H1 (cell line): ENCODE results near the gene PDZD4. TPM values are rescaled to one million over a fixed set of nuclear protein-coding genes. Genes with fewer than 3 reads are reported as not detected.

Experiments used
- CTCF ChIA-PET: fragments of 300-600 bp; sonication (Branson Sonifier 250); formaldehyde crosslinking; loops from one replicate; lab custom pipeline; 2021; ENCODE audit not compliant: partially characterized antibody; lab: Charles Lee
- POLR2A ChIA-PET: fragments of 300-600 bp; sonication (Branson Sonifier 250); formaldehyde crosslinking; loops from one replicate; lab custom pipeline; 2021; ENCODE audit warnings: inconsistent platforms; ENCODE audit not compliant: partially characterized antibody; lab: Charles Lee
- DNase-seq, 2 experiments: peaks; one replicate each; pipeline versions ENCODE4 v3.0.0 to v3.0.0-alpha.2; 2010 to 2022; ENCODE audit warnings: low spot score in 2 of 2, low read depth in 1 of 2, mixed read lengths in 1 of 2
- FAIRE-seq: peaks from 2 replicates; lab custom pipeline; 2011; peaks lifted over from hg19 to GRCh38; lab: Jason Lieb, UNC
- H2AFZ ChIP-seq: 2 replicates; pipeline ENCODE4 v1.8.1; 2012; ENCODE audit warnings: low read length, inconsistent platforms
- H2AK5ac ChIP-seq: 2 replicates; pipeline ENCODE4 v1.6.1; 2013; ENCODE audit warnings: low read depth, low read length
- H2BK120ac ChIP-seq: replicated peaks from 2 replicates; pipeline ENCODE3; 2013; ENCODE audit warnings: low read depth, low read length, inconsistent platforms
- H2BK12ac ChIP-seq: 2 replicates; pipeline ENCODE4 v1.6.1; 2013; ENCODE audit warnings: low read depth, low read length
- H2BK15ac ChIP-seq: 2 replicates; pipeline ENCODE4 v1.6.1; 2013; ENCODE audit warnings: low read length
- H2BK20ac ChIP-seq: 2 replicates; pipeline ENCODE4 v1.6.1; 2013; ENCODE audit warnings: low read length
- H2BK5ac ChIP-seq: 2 replicates; pipeline ENCODE4 v1.6.1; 2013; ENCODE audit warnings: low read depth, low read length
- H3K14ac ChIP-seq: 2 replicates; pipeline ENCODE4 v1.6.1; 2013; ENCODE audit warnings: inconsistent platforms; ENCODE audit not compliant: insufficient read length
- H3K18ac ChIP-seq: 2 replicates; pipeline ENCODE4 v1.6.1; 2013; ENCODE audit warnings: low read length; ENCODE audit errors: extremely low read depth
- H3K23ac ChIP-seq: 2 replicates; pipeline ENCODE4 v1.6.1; 2013; ENCODE audit warnings: inconsistent platforms; ENCODE audit not compliant: insufficient read length
- H3K23me2 ChIP-seq: 2 replicates; pipeline ENCODE4 v1.6.1; 2013; ENCODE audit warnings: low read depth, low read length
- H3K27ac ChIP-seq: 2 replicates; pipeline ENCODE4 v1.6.1; 2011; ENCODE audit warnings: low read depth, low read length, inconsistent platforms
- H3K27me3 ChIP-seq, 4 experiments: replicated peaks in 1 of 4; 1 replicate in 1 of 4; 2 replicates in 3 of 4; pipeline versions ENCODE4 v1.6.1 to v1.8.1; 2011 to 2013; ENCODE audit warnings: low read length in 3 of 4, mild to moderate bottlenecking in 3 of 4, inconsistent platforms in 2 of 4, mixed read lengths in 2 of 4, moderate library complexity in 1 of 4; ENCODE audit not compliant: control insufficient read depth in 3 of 4, insufficient read depth in 3 of 4; ENCODE audit errors: extremely low read depth in 1 of 4
- H3K36me3 ChIP-seq, 4 experiments: 2 replicates each; pipeline versions ENCODE4 v1.6.1 to v1.8.1; 2011 to 2013; ENCODE audit warnings: mild to moderate bottlenecking in 4 of 4, low read length in 3 of 4, moderate library complexity in 2 of 4, control low read depth in 1 of 4, inconsistent platforms in 1 of 4; ENCODE audit not compliant: insufficient read depth in 4 of 4, control insufficient read depth in 2 of 4
- H3K4ac ChIP-seq: replicated peaks from 2 replicates; pipeline ENCODE3; 2013; ENCODE audit warnings: low read length, low read depth, mixed read lengths, inconsistent platforms; ENCODE audit not compliant: insufficient read length
- H3K4me1 ChIP-seq, 4 experiments: replicated peaks in 1 of 4; 1 replicate in 1 of 4; 2 replicates in 3 of 4; pipeline versions ENCODE4 v1.6.1 to v1.8.1; 2011 to 2013; ENCODE audit warnings: low read length in 3 of 4, inconsistent platforms in 2 of 4, mixed read lengths in 1 of 4; ENCODE audit not compliant: insufficient read depth in 4 of 4, control insufficient read depth in 3 of 4
- H3K4me2 ChIP-seq, 2 experiments: 2 replicates each; pipeline versions ENCODE4 v1.6.1 to v1.8.1; 2011 to 2013; ENCODE audit warnings: low read depth in 2 of 2, low read length in 2 of 2, control low read depth in 1 of 2, inconsistent platforms in 1 of 2, mild to moderate bottlenecking in 1 of 2; ENCODE audit not compliant: insufficient read depth in 1 of 2
- H3K4me3 ChIP-seq, 4 experiments: fragments of 200-600, 300-600 bp in 1 of 4; sonication (generic), shearing (Covaris generic), sonication (Bioruptor Twin) in 1 of 4; 2 replicates each; pipeline versions ENCODE4 v1.5.1 to v1.8.1; 2011 to 2016; ENCODE audit warnings: low read length in 4 of 4, low read depth in 3 of 4, control low read depth in 2 of 4, inconsistent platforms in 2 of 4, mild to moderate bottlenecking in 2 of 4, mixed read lengths in 1 of 4, moderate library complexity in 1 of 4; ENCODE audit not compliant: insufficient read depth in 2 of 4; ENCODE audit errors: extremely low read depth in 1 of 4
- H3K56ac ChIP-seq: replicated peaks from 2 replicates; pipeline ENCODE3; 2013; ENCODE audit warnings: low read depth, mild to moderate bottlenecking, mixed read lengths, low read length, inconsistent platforms; ENCODE audit not compliant: insufficient read length
- H3K79me1 ChIP-seq: 2 replicates; pipeline ENCODE4 v1.6.1; 2013; ENCODE audit warnings: low read depth, low read length, control low read depth
- H3K79me2 ChIP-seq, 2 experiments: 2 replicates each; pipeline versions ENCODE4 v1.6.1 to v1.8.1; 2012 to 2013; ENCODE audit warnings: low read length in 2 of 2, mild to moderate bottlenecking in 2 of 2, inconsistent platforms in 1 of 2; ENCODE audit not compliant: insufficient read depth in 2 of 2, control insufficient read depth in 1 of 2
- H3K9ac ChIP-seq, 4 experiments: replicated peaks in 1 of 4; 1 replicate in 1 of 4; 2 replicates in 3 of 4; pipeline versions ENCODE4 v1.6.1 to v1.8.1; 2011 to 2013; ENCODE audit warnings: low read depth in 3 of 4, low read length in 3 of 4, control low read depth in 2 of 4, mild to moderate bottlenecking in 2 of 4, moderate library complexity in 2 of 4, inconsistent platforms in 1 of 4; ENCODE audit errors: extremely low read depth in 1 of 4
- H3K9me3 ChIP-seq, 2 experiments: 2 replicates each; pipeline versions ENCODE4 v1.6.1 to v1.8.1; 2012 to 2013; ENCODE audit warnings: mild to moderate bottlenecking in 2 of 2, moderate library complexity in 2 of 2, control low read depth in 1 of 2, inconsistent platforms in 1 of 2, low read depth in 1 of 2, low read length in 1 of 2, mixed read lengths in 1 of 2; ENCODE audit not compliant: insufficient read depth in 2 of 2
- H4K20me1 ChIP-seq, 2 experiments: replicated peaks in 1 of 2; 2 replicates each; pipeline versions ENCODE3 to v1.8.1; 2011 to 2013; ENCODE audit warnings: inconsistent platforms in 2 of 2, low read length in 2 of 2, mild to moderate bottlenecking in 1 of 2; ENCODE audit not compliant: insufficient read depth in 2 of 2, control insufficient read depth in 1 of 2
- H4K5ac ChIP-seq: 2 replicates; pipeline ENCODE4 v1.6.1; 2013; ENCODE audit warnings: low read length, low read depth, mixed read lengths, inconsistent platforms; ENCODE audit not compliant: insufficient read length
- H4K8ac ChIP-seq: 2 replicates; pipeline ENCODE4 v1.8.0; 2013; ENCODE audit warnings: mild to moderate bottlenecking, moderate library complexity, low read length, inconsistent platforms; ENCODE audit not compliant: insufficient read depth; ENCODE audit errors: extremely low read depth
- H4K91ac ChIP-seq: replicated peaks from 2 replicates; pipeline ENCODE3; 2013; ENCODE audit warnings: low read length, mixed read lengths, inconsistent platforms; ENCODE audit not compliant: insufficient read length
- CBX5 ChIP-seq: fragments of 300-800, 300-1000 bp; sonication (generic); IDR thresholded peaks from 2 replicates; pipeline ENCODE4 v1.7.1; 2016; ENCODE audit warnings: antibody characterized with exemption, low read length, low read depth
- MAX ChIP-seq: IDR thresholded peaks from 2 replicates; pipeline ENCODE4 v1.6.1; 2012; ENCODE audit warnings: inconsistent platforms
- SAP30 ChIP-seq: fragments of 300-600 bp; sonication (generic); IDR thresholded peaks from 2 replicates; pipeline ENCODE4 v1.7.1; 2012; ENCODE audit warnings: low read length, moderate library complexity, mild to moderate bottlenecking, inconsistent platforms; ENCODE audit not compliant: insufficient read depth, insufficient replicate concordance
- SIN3A ChIP-seq, 2 experiments: IDR thresholded peaks in 1 of 2; conservative IDR thresholded peaks in 1 of 2; 2 replicates each; pipeline ENCODE4 v1.6.1; 2011 to 2012; ENCODE audit warnings: low read length in 2 of 2, improper control_type of control experiment in 1 of 2, low read depth in 1 of 2, mild to moderate bottlenecking in 1 of 2
- WGBS, 2 experiments: shearing (Covaris generic) in 1 of 2; methylation state at CpG; one replicate each; pipeline versions ENCODE4 v1.1.6 to v1.1.7; 2013 to 2015; ENCODE audit warnings: low lambda C conversion rate in 2 of 2, mixed read lengths in 2 of 2, inconsistent platforms in 1 of 2, low coverage in 1 of 2, missing lambda C conversion rate in 1 of 2; ENCODE audit not compliant: insufficient replicate concordance in 2 of 2, insufficient coverage in 1 of 2, insufficient read length in 1 of 2; ENCODE audit errors: extremely low coverage in 1 of 2, missing lambda C conversion rate in 1 of 2; 5-methylcytosine and 5-hydroxymethylcytosine counted together
- polyA plus RNA-seq, 7 experiments: library from polyadenylated mRNA; depleted of rRNA in 3 of 7; stranded (reverse) in 5 of 7; unstranded in 2 of 7; fragments of >200 nt in 5 of 7; fragments of 200-250 nt in 2 of 7; gene quantifications; 1 replicate in 5 of 7; 2 replicates in 1 of 7; 4 replicates in 1 of 7; pipeline versions ENCODE4 v1.2.1 to v1.2.3, GENCODE V29; 2011 to 2013; ENCODE audit warnings: missing spikeins in 2 of 7, mixed read lengths in 2 of 7
- total RNA-seq: library from RNA; stranded (reverse); fragmentation: NEBNext Ultra II Directional; extraction: Animal tissue kit (Norgen Biotek cat#: 25700); gene quantifications from 2 replicates; pipeline ENCODE4 v1.2.1, GENCODE V29; 2021

Gene PDZD4
- total and polyA plus RNA-seq, 2 of the 8 experiments (the other 6 are each of a cell fraction or from before 2014, with no cell fraction given): 45.8 to 169 TPM

- FAIRE-seq: no peak
- DNase-seq: no peak
- no peak overlapping the region for H2AFZ ChIP-seq
- H4K5ac ChIP-seq: no peak overlapping the region
- H3K9ac ChIP-seq: no peak overlapping the region
- H3K9me3 ChIP-seq: no peaks in the 10 kb centered on the region
- peaks cover 8 to 83% of the 10 kb centered on the region in 2 experiments for H3K79me2 ChIP-seq
- H3K4ac ChIP-seq: no peak overlapping the region
- no peaks in the 10 kb centered on the region for H3K27me3 ChIP-seq
- no peak overlapping the region for H3K56ac ChIP-seq
- peaks cover 0 to 17% (median 7%) of the 10 kb centered on the region in 4 experiments; a peak in 4 of 7 replicates for H3K4me1 ChIP-seq
- H2BK15ac ChIP-seq: no peak overlapping the region
- H3K4me2 ChIP-seq: no peak overlapping the region; a peak in 1 of 4 replicates
- no peaks in the 10 kb centered on the region for H3K23me2 ChIP-seq
- no peak overlapping the region for H2BK120ac ChIP-seq
- H4K8ac ChIP-seq: no peak overlapping the region
- 55% methylated on average over 10 of the region's 14 CpGs; no CpG with 5 or more reads in 1 of the 2 experiments for WGBS, 2 experiments
- H2AK5ac ChIP-seq: no peak overlapping the region
- TF ChIP-seq MAX (no peak), CBX5 (no peak), SAP30 (peak; percentile 43), SIN3A (conservative IDR thresholded peaks at IDR 0.05 in 1 of 2, IDR thresholded peaks at IDR 0.05 in 1 of 2; ENCODE audit: low read depth in 1 of 2, low read length in 2 of 2) (peak in 1 of 2 experiments; percentile 62; a peak in 2 of 4 replicates)
- H3K23ac ChIP-seq: no peak overlapping the region
- H3K36me3 ChIP-seq: peaks cover 0 to 3% (median 0%) of the 10 kb centered on the region in 4 experiments; a peak in 1 of 8 replicates
- H3K27ac ChIP-seq: no peak overlapping the region
- CTCF ChIA-PET: interaction anchor here (1.0 kb wide), 1 partner anchor 42 kb away, joined by 3 read pairs; no protein-coding TSS in a partner anchor
- H3K4me3 ChIP-seq: no peak overlapping the region
- H3K14ac ChIP-seq: no peak overlapping the region
- no peak overlapping the region for H2BK12ac ChIP-seq
- H3K79me1 ChIP-seq: no peaks in the 10 kb centered on the region; the same call in 1 of the 2 replicates
- H4K91ac ChIP-seq: no peak overlapping the region
- no peak overlapping the region for H2BK20ac ChIP-seq
- H3K18ac ChIP-seq: no peak overlapping the region
- POLR2A ChIA-PET: interaction anchor here (0.6 to 1.0 kb wide), 2 partner anchors 46 to 115 kb away, joined by 3 read pairs; no protein-coding TSS in a partner anchor
- H4K20me1 ChIP-seq: peaks cover 0 to 32% of the 10 kb centered on the region in 2 experiments
- no peak overlapping the region for H2BK5ac ChIP-seq
These were observed 18.1 kb downstream of the PDZD4 start for GRCh38 chrX:153812220-153812619.
